Stimulated activated CD8-positive, alpha-beta memory T cell treated with anti-CD3 and anti-CD28 coated beads, Interleukin-7, amount 100 ng/mL, for 48 hours (primary cell): ENCODE data around the gene AGAP1.

Experiments
- DNase-seq, 2 donors: peaks; one replicate each; pipeline ENCODE4 v3.0.0-alpha.2; 2020; ENCODE audit warnings: low read depth in 1 of 2; ENCODE audit errors: extremely low read depth in 1 of 2

Gene AGAP1

DNA sequence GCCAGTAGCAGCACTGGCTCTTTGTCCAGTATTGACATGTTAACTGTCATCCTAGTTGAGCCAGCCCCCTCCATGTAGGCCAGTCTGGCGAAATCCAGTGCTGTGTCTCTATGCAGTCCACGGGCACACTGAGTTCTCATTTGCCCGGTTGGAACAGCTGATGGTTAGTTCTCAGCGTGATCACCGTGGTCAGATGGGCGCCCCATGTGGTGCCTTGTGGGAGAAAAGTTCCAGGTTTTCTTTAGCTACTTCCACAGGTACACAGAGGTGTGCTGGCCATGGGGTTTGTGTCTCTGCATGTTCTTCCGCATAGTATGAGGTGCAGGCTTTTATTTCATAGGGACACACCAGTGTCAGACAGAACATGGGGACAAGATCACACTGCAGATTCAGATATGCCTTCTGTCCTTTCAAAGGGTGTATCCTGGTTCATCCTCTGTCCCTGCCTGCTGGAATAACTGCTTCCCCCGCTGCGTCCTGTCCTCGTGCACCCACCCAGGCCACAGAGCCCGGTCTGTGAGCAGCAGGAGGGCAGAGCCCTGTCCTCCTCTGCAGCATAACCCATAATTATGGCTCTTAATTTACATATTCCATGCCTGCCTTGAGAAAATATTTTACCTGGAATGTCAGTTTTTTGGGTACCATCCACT lies 340.3 kb downstream of the AGAP1 start:
- DNase-seq: no peak

DNA sequence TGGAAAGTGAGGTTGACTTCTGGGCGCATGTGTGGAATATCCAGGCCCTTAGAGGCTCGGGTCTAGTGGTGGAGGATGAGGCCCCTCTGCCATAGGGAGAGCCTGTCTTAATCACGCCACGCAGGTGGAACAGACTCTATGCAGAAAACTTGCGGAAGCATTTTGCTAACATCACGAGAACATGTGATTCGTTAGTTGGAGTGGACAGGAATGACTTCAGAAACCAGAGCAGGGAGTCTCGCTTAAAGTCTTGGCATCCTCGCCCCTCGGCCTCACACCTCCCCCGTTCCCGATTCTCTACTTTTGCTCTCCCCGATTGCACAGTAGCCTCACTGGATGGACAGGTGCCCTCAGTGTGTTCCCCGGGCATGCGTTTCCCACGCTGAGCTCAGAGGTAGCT lies 340.9 kb downstream of the AGAP1 start:
- DNase-seq: no peak

DNA sequence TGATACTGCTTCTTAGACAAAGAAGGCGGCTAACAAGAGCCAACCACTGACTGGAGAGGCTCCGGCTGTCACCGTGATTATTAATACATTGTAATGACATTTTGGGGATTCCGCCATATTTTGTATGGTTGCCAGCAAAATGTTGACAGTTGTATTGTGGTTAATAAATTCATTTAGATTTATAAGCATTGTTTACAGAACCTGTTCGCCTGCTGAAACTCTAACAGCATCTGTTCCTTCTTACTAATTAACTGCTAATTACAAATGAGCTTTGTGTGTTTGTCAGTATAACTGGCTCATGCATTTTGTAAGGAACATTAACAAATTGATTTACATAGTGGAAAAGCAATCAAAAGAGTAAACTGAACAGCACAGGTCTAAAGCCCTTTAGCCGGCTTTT lies 342.0 kb downstream of the AGAP1 start:
- DNase-seq: no peak

DNA sequence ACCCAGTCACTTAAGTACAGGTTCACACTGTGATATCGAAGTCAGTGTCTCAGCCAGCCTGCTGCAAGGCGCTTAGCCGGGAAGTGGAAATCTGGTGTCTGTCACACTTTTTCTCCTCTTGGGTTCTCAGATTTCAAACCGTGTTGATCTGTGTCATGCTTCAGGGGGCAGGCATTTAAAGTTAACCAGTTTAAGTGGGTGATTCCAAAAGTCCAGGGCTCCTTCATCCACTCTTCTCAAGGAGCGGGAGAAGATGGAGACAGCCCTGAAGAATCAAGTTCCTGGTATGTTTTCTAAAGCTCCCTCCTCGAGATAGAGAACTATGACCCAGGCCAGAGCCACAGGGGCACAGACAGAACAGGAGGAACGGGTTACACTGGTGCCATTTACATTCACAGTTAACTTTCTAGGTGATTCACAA lies 342.7 kb downstream of the AGAP1 start:
- DNase-seq: no peak

DNA sequence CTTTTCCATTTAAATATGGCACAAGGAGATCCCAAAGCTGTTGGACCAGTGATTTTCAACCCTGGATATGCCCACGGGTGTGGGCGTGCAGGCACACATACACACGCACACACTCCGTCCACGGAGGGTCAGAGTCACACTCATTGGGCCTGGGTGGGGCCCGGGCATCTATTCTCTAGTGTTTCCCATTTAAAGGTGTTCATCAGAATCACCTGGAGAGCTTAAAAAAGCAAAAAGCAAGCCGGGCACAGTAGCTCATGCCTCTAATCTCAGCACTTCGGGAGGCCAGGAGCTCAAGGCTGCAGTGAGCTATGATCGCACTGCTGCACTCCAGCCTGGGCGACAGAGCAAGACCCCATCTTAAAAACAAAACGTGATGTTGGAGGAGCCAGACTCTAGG lies 345.4 kb downstream of the AGAP1 start:
- DNase-seq: no peak

DNA sequence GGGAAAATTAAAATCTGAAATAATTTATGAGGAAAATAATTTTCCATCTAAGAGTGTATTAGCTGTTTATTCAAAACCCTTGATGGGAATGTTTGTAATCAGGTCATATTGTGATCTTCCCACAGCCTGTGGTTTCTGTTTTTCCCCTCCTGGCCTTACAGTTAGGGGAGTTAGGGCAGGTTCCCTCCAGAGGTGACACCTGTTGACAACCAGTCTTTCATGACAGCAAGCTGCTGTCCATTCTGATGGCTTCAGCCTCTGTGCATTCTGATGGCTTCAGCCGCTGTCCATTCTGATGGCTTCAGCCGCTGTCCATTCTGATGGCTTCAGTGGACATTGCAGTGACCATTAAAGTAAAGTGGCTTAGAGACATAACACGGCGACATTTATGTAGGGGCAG lies 346.1 kb downstream of the AGAP1 start:
- no peak for DNase-seq

DNA sequence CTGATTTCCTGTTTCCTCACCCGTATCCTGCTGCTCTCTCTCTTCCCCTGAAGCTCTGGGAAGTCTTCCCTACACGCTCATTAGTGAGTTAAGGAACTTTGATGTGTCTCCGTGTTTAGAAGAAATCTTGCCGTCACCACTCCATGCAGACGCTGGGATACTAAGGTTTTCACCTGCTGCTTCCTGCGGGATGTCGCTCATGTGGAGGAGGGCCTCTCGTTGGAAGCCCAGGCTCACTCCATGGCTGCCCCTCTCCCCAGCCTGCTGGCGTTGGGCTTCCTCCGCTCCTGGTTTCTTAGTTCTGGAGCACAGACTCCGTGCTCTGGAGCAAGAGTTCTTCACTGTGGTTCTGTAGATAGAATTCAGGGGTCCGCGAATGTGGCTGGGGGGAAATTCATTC lies 348.0 kb downstream of the AGAP1 start:
- no peak for DNase-seq

DNA sequence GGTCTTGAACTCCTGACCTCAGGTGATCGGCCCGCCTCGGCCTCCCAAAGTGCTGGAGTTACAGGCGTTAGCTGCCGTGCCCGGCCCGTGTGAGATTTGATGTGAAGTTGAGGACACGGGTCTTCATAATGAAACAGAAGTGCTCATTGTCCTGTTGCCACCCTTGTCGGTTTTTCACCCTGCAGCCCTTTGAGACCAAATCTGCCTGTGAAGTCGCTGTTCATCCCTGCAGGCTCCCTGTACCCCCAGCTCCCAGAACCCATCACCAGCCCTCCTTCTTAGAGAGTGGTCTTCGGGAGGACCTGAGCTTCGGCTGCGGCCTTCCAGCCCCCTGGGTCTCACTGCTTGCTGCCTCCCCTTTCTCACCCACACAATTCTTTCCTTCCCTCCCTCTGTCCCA lies 349.1 kb downstream of the AGAP1 start:
- DNase-seq: no peak

DNA sequence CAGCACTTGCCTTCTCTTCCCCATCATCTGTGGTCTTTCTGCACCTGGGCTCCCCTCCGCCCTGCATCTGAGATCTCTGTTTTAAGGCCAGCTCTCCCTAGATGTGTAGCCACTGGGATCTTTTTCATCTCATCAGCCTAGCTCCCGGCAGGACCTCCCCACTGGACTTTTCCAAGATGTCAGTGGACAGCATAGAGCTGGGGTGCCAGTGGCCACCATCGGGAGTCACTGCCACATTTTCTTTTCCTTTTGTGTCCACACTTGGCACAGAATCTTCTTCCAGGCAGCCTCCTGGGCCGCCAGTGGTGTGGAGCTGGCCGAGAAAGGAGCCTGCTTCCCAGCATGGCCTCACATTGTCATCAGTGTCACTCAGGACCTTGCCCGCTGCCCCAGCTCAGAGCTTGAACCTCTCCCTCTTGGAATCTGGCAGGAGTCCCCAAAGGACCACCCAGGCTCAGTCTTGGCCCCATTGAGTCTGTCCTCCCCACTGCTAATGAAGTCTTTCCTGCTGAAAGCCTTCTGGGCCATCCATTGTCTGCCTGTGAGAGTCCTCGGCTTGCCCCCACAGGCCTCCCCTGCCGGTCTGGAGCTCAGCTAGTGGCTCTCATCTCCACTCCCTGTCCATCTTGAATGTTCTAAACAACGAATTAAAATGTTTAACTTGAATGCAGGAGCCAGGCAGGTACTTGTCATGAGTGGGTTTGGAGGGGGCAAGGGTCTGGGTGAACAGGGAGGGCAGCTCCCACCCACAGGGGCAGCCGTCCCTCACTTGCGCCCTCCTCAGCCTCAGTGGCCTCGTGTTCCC lies 349.9 kb downstream of the AGAP1 start:
- no peak for DNase-seq

DNA sequence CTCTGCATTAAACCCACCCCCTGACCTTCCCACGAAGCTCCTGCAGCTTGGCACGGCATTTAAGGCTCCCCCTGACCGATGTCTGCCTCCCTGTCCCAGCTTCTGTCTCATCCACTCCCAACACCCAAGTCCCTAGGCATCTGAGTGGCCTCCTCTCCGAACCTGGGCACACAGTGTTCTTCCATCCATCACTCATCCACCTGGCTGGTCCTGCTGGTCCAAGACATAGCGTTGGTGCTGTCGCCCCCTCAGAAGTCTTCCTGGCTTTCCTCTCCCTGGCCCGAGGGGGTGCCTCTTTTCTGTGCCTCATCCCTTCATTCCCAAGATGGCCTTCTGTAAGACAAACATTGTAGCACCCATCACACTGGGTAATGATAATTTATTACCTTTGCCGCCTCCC lies 350.7 kb downstream of the AGAP1 start:
- DNase-seq: no peak

DNA sequence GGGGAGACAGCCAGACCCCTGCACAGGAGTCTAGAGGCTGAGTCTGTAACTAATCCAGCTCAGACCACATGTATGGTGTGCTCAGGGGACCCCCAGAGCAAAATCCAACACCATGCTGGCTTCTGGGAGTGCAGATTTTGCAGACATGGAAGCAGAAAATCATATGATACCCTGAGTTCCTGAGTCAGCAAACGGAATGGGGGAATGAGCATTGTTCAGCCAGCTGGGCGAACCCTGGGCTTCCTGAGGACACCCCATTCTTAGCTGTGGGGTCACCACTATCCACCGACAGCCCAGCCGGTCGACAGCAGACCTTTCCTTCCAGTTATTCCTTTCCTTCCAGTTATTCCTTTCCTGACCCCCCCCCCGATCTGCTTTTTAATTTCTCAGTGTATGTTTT lies 351.4 kb downstream of the AGAP1 start:
- no peak for DNase-seq

DNA sequence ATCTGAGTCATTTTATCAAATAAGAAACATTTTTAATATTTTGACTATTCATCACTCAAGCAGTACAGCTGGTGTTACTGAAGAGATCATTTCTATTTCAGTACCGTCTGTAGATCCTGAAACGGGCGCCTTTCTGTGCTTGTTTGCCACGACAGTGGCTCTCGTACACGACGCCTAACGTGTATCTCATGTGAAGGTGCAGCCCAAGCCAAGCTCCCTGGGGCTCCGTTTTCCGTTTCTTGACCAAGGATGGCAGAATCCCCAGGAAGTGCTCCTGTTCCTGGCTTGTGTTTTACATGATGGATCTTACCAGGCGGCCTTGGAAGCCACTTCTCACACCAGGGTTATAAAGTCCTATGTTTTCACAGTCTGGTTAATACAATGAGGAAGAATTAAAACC lies 353.7 kb downstream of the AGAP1 start:
- no peak for DNase-seq

DNA sequence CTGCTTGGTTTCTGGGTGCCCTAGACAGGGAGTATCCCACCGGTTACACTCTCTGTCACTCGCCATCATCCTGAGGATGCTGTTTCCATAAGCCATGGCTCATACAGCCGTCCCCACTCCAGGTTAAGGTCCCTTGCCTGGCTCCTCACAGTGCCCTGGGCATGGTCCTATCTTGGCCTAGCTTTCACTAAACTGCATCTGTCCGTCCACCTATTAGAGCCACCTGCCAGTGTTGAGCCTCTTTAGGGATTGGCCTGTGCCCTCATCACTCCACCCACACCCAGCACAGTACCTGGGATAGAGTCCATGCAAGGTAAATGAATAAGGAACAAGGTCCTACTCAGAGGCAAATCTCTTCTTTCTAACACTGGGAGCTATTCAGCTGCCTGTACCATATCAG lies 354.2 kb downstream of the AGAP1 start:
- no peak for DNase-seq

DNA sequence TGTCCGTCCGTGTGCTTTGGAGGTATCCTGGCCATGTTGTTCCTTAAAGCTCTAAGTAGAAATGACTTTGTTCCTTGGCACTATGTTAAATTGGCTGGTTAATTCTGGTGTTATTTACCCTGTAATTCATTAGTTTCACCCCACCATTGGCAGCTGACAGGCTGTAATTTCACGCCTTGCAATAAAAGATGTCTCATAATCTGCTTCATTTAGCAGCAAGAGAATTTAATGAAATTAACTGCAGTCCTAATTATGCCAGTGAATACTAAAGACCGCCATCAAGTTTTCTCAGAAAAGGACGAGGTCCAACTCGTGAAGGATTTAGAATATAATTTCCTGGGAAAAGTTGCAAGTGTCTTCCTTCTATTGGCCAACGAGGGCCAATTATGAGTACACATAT lies 355.1 kb downstream of the AGAP1 start:
- no peak for DNase-seq

DNA sequence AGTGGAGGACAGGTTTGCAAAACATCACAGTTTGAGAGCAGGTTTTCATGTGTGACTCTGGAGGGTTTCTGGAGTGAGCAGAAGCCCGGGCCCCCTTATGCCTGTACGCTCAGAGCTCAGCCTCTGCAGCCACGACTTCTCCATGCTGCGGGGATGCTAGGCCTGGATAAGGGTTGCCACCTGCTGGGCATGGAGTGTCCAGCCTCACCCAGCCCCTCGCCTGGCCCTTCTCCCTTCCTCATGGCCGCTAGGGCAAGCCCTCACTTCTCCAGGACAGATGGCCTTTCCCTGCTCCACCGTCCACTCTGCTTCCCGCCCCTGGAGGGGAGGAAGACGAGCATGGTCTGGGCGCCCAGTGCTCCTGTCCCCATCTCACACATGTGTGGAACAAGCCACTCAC lies 355.6 kb downstream of the AGAP1 start:
- no peak for DNase-seq

DNA sequence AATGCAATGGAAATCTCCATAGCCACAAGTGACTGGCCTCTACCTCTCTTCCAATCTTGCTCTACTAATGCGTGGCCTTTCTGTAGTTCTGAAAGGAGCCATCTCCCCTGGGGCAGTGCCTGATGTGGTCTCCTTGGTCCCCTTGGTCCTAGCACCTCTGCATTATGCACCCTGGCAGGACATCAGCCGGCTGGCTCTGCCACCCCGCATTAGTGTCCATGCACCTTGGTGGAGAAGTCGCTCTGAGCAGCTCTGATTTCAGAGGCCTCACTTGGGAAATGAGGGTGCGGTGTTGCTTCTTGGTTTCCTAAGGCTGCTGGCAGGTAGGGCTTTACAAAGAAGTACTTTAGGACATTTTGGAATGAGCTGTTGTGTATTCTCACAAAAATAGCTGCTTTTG lies 356.4 kb downstream of the AGAP1 start:
- no peak for DNase-seq

DNA sequence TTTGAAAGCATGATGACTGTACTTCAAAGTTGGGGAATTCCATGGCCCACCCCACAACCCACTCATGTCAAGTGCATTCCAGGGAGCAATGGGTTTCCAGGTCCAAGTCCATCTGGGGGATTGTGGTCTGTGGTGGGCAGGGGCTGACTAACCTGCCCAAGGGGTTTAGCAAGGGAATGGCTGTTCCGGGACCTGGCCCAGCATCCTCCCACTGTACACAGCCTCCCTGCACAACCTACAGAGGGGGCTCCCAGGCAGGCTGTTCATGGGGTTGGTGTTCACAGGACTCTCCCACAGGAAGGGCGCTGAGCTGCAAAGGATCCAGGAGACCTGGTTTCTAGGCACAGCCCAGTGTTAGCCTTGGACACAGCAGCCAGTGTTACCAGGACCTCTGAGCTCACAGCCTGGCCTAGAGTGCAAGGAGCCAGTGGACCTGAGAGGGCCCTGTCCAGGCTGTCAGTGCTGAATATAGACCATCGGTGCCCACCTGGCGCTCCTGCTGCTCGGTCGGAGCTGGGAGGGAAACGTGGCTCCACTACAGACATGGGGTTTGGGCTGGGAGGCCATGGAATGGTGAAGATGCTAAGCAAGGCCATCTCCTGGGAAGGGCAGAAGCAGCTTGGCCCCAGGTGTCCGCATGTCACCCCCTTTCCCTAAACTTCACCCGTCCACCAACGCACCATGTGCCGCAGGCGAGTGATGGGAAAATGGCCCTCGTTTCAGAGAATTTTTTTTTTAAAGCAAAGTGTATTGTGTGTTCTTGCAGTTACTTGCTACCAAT lies 357.1 kb downstream of the AGAP1 start:
- no peak for DNase-seq

DNA sequence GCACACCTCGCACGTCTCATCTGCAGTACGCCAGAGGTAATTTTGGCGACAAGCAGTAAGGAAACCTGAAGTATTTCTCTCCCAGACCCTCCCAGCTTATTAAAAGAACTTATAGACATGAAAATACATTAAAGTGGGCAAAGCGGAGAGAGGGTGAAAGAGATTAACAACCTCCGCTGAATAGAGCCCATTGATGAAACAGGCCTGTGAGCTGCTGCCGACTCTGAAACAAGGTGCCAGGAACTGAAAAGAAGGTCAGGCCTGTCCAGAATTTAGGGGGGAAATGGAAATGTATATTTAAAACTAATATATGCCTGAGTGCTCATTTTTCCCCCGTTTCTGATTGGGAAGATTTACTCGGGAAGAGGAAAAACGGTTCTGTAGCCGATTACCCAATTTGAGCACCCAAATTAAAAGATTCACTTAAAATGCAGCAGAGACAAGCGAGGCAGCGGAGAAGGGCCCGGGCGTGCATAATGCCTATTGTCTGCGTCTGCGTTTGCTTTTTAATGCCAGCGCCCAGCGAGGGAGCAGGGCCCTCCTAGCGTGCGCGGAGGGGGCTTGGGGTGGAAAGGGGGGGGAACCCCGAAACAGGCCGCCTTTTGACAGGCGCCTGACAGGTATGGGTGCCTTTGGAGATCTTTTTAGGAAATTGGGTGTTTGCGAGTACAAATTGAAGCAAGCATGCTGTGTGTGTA lies 358.1 kb downstream of the AGAP1 start:
- DNase-seq: no peak

DNA sequence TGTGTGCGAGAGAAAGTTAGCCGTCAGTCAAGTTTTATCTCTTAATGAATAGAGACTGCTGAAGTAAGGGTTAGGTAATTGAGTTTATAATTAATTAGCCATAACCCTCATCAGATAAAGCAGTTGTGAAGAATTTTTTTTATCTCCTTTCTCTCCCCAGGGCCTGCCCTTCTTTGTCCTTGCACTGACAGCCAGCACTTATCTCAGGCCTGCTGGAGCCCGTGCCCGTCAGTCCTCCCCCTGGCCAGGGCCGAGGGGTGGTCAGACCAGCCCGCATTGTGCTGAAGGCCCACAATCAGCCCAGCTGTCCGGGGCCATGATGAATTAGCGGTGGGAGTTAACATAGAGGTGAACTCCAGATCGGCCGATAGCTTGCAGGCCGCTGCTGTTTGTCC lies 358.7 kb downstream of the AGAP1 start:
- DNase-seq: no peak

DNA sequence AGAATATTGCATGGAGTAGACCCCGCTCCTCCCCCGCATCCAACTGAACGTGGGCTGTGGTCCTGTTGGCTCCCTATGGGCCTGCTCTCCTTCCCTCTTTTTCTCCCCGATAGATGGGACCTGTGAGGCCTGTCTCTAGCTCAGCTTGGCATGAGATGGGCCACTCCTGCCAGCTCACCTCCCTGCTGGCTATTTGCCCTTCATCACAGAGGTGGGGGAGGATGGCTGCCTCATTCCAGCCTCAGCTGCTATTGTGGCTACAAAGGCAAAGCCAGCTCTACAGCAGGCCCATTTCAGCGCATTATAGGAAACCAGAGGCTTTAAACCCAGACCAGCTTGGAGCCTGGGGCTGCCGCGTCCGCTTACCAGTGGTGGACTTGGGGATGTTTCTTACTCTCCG lies 360.4 kb downstream of the AGAP1 start:
- DNase-seq: no peak

DNA sequence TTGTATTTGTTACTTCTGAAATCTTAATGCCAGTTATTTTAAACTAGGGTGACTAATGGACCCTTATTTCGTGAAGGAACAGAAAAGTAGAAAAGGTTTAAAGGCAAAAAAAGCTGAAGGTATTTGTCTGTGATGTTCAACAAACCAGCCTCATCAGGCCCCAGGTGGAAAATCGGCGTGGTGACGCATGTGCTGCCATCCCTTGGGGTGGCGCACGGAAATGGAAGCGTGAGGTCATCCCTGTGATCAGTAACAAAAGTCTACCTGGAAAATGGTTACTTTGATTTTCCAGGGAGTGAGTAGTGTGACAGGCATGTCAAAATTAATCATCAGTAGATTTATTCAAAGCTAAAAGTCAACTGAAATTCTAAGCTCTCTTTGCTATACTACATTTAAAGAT lies 361.2 kb downstream of the AGAP1 start:
- no peak for DNase-seq
